ENCODE data around the gene TNRC6A. TPM values are rescaled to one million over a fixed set of nuclear protein-coding genes. Genes with fewer than 3 reads are reported as not detected.

The TNRC6A gene
- total and polyA plus RNA-seq, 2 experiments from 2014 or later = 93.1 to 124 TPM

GRCh38 chr16:24853830-24854229, 124.4 kb downstream of the TNRC6A start (continued):
- TF ChIP-seq ZNF462 (CRISPR knock-in tag; IDR thresholded peaks at IDR 0.05) (no peak), CREB1 (CRISPR knock-in tag; IDR thresholded peaks at IDR 0.05; ENCODE audit: low read depth) (no peak), POLR2AphosphoS5 (IDR thresholded peaks at IDR 0.05; ENCODE audit: low read depth) (no peak)

GRCh38 chr16:24854607-24855171, 125.2 kb downstream of the TNRC6A start:
- H3K4me1 Mint-ChIP-seq = no peaks in the 10 kb centered on the region; the same call in 2 of the 3 replicates
- TF ChIP-seq EZH2 (IDR thresholded peaks at IDR 0.05; ENCODE audit: low read depth, unreplicated experiment) (no peak), CREB1 (CRISPR knock-in tag; IDR thresholded peaks at IDR 0.05; ENCODE audit: low read depth) (no peak), ZNF331 (CRISPR knock-in tag; IDR thresholded peaks at IDR 0.05; ENCODE audit: low read depth) (no peak), NANOG (IDR thresholded peaks at IDR 0.05; ENCODE audit: borderline replicate concordance) (no peak), JUNB (IDR thresholded peaks at IDR 0.05; ENCODE audit: unreplicated experiment) (no peak), REST (IDR thresholded peaks at IDR 0.05; ENCODE audit: unreplicated experiment) (no peak), ZNF114 (CRISPR knock-in tag; IDR thresholded peaks at IDR 0.05) (no peak), POLR2AphosphoS5 (IDR thresholded peaks at IDR 0.05; ENCODE audit: low read depth) (no peak), EZH2phosphoT487 (IDR thresholded peaks at IDR 0.05; ENCODE audit: unreplicated experiment) (no peak), CTCF (conservative IDR thresholded peaks at IDR 0.05; ENCODE audit: low read depth in 2 of 2) (no peak), ETS1 (IDR thresholded peaks at IDR 0.05) (no peak), STAT1 (IDR thresholded peaks at IDR 0.05; ENCODE audit: unreplicated experiment) (no peak)

More at GRCh38 chr16:24854607-24855171, 125.2 kb downstream of the TNRC6A start:
- DNase-seq (ENCODE audit: low spot score) (no peak), ATAC-seq (no peak)
- H3F3A ChIP-seq (replicated peaks; ENCODE audit: low read depth) = no peaks in the 10 kb centered on the region
- H2AFZ ChIP-seq = no peak overlapping the region
- no peak overlapping the region for H3K4me3 ChIP-seq
- Mint-ChIP-seq H3K4me3 (no peak overlapping the region), H3K27me3 (ENCODE audit: insufficient read depth, low read depth, poor library complexity) (peaks cover 3% of the 10 kb centered on the region), H3K27ac (no peak overlapping the region), H3K9me3 (no peaks in the 10 kb centered on the region), H3K36me3 (ENCODE audit: low read depth) (no peaks in the 10 kb centered on the region)
- H3K9me2 ChIP-seq (ENCODE audit: insufficient read depth) = no peaks in the 10 kb centered on the region
- no peaks in the 10 kb centered on the region for H3K27me3 ChIP-seq (ENCODE audit: insufficient read depth)
- no peaks in the 10 kb centered on the region; the same call in 1 of the 2 replicates for H4K20me1 ChIP-seq (replicated peaks; ENCODE audit: insufficient read depth)
- no peaks in the 10 kb centered on the region for H3K79me2 ChIP-seq (replicated peaks; ENCODE audit: insufficient read depth)
- H3K4me2 ChIP-seq = no peak overlapping the region
- H3K36me3 ChIP-seq (ENCODE audit: insufficient read depth) = no peaks in the 10 kb centered on the region
- no peak overlapping the region for H3K27ac ChIP-seq (ENCODE audit: low read depth)
- no peaks in the 10 kb centered on the region for H3K4me1 ChIP-seq (ENCODE audit: insufficient read depth)
